Measurements from ENCODE around the gene PSMA2. TPM values are rescaled to one million over a fixed set of nuclear protein-coding genes. Genes with fewer than 3 reads are reported as not detected.
A peak's percentile ranks its signal among the peaks of the same experiment; 100 is the strongest.

PSMA2 gene
- total RNA-seq, 1 donor from 2014 or later = 77.6 TPM

- DNase-seq (ENCODE audit: low spot score) = no peak
Observed at GRCh38 chr7:42940985-42941847, 9.2 kb upstream of the PSMA2 start.

GRCh38 chr7:42939457-42940240, 7.7 kb upstream of the PSMA2 start:
- no peak for DNase-seq (ENCODE audit: low spot score)

GRCh38 chr7:42935861-42936260, 3.9 kb upstream of the PSMA2 start:
- no peak for DNase-seq (ENCODE audit: low spot score)

- DNase-seq (ENCODE audit: low spot score) = no peak
Observed at GRCh38 chr7:42934291-42934690, 2.3 kb upstream of the PSMA2 start.

GRCh38 chr7:42932811-42933591, 1.0 kb upstream of the PSMA2 start:
- no peak for DNase-seq (ENCODE audit: low spot score)

- DNase-seq (ENCODE audit: low spot score) = no peak
Observed at GRCh38 chr7:42931447-42931833, 534 bp downstream of the PSMA2 start.

- no peak for DNase-seq (ENCODE audit: low spot score)
Observed at GRCh38 chr7:42930889-42931288, 1.1 kb downstream of the PSMA2 start.

GRCh38 chr7:42929449-42929848, 2.5 kb downstream of the PSMA2 start:
- no peak for DNase-seq (ENCODE audit: low spot score)

- no peak for DNase-seq (ENCODE audit: low spot score)
Observed at GRCh38 chr7:42928754-42929153, 3.2 kb downstream of the PSMA2 start.

GRCh38 chr7:42926204-42926603, 5.8 kb downstream of the PSMA2 start:
- no peak for DNase-seq (ENCODE audit: low spot score)

GRCh38 chr7:42925630-42926029, 6.3 kb downstream of the PSMA2 start:
- no peak for DNase-seq (ENCODE audit: low spot score)

- DNase-seq (ENCODE audit: low spot score) = no peak
Observed at GRCh38 chr7:42924223-42924838, 7.6 kb downstream of the PSMA2 start.

GRCh38 chr7:42922017-42922753, 9.8 kb downstream of the PSMA2 start:
- no peak for DNase-seq (ENCODE audit: low spot score)

GRCh38 chr7:42915356-42915755, 16.6 kb downstream of the PSMA2 start:
- DNase-seq (ENCODE audit: low spot score) = no peak

- DNase-seq (ENCODE audit: low spot score) = no peak
Observed at GRCh38 chr7:42914421-42915045, 17.4 kb downstream of the PSMA2 start.

GRCh38 chr7:42914009-42914408, 18.0 kb downstream of the PSMA2 start:
- DNase-seq (ENCODE audit: low spot score) = no peak

- DNase-seq (ENCODE audit: low spot score) = no peak
Observed at GRCh38 chr7:42913591-42913990, 18.4 kb downstream of the PSMA2 start.

GRCh38 chr7:42911454-42912447, 20.2 kb downstream of the PSMA2 start, which contains the start of gene C7orf25:
TSS of gene C7orf25 (minus strand) at chr7:42912070. CDS start at chr7:42910900, 1,170 bp downstream.
- DNase-seq (ENCODE audit: low spot score) = peak; percentile 99

GRCh38 chr7:42910306-42910705, 21.7 kb downstream of the PSMA2 start:
- no peak for DNase-seq (ENCODE audit: low spot score)
